ENCODE data around the gene DOCK9.

DOCK9 gene

GRCh38 chr13:98997738-98998641 is 20.1 kb upstream of the DOCK9 start:
- FAIRE-seq (no peak), DNase-seq (ENCODE audit: insufficient read length, low spot score) (peak; percentile 29)

- DNase-seq (ENCODE audit: insufficient read length, low spot score) (no peak), FAIRE-seq (no peak)
These were observed 19.3 kb upstream of the DOCK9 start for GRCh38 chr13:98997011-98997730.

GRCh38 chr13:98996046-98996445 is 18.2 kb upstream of the DOCK9 start:
- FAIRE-seq, result no peak

GRCh38 chr13:98994896-98995295 is 17.0 kb upstream of the DOCK9 start:
- no peak for DNase-seq (ENCODE audit: insufficient read length, low spot score)
- FAIRE-seq, result no peak

More at GRCh38 chr13:98996046-98996445, 18.2 kb upstream of the DOCK9 start:
- DNase-seq (ENCODE audit: insufficient read length, low spot score), result no peak

- DNase-seq (ENCODE audit: insufficient read length, low spot score) (no peak), FAIRE-seq (no peak)
These were observed 16.2 kb upstream of the DOCK9 start for GRCh38 chr13:98994080-98994479.

GRCh38 chr13:98992355-98992754 is 14.5 kb upstream of the DOCK9 start:
- FAIRE-seq, result no peak
- no peak for DNase-seq (ENCODE audit: insufficient read length, low spot score)

- DNase-seq (ENCODE audit: insufficient read length, low spot score) (no peak), FAIRE-seq (no peak)
These were observed 12.8 kb upstream of the DOCK9 start for GRCh38 chr13:98990701-98991100.

GRCh38 chr13:98989469-98990235 is 11.8 kb upstream of the DOCK9 start:
- no peak for DNase-seq (ENCODE audit: insufficient read length, low spot score)
- no peak for FAIRE-seq

- DNase-seq (ENCODE audit: insufficient read length, low spot score), result no peak
- FAIRE-seq, result no peak
These were observed 10.9 kb upstream of the DOCK9 start for GRCh38 chr13:98988780-98989179.

- FAIRE-seq (no peak), DNase-seq (ENCODE audit: insufficient read length, low spot score) (no peak)
These were observed 10.4 kb upstream of the DOCK9 start for GRCh38 chr13:98988277-98988676.

- DNase-seq (ENCODE audit: insufficient read length, low spot score) (no peak), FAIRE-seq (no peak)
These were observed 9.4 kb upstream of the DOCK9 start for GRCh38 chr13:98987275-98987674.

GRCh38 chr13:98986226-98986846 is 8.5 kb upstream of the DOCK9 start:
- FAIRE-seq, result no peak
- DNase-seq (ENCODE audit: insufficient read length, low spot score), result no peak

- FAIRE-seq (no peak), DNase-seq (ENCODE audit: insufficient read length, low spot score) (no peak)
These were observed 7.7 kb upstream of the DOCK9 start for GRCh38 chr13:98985591-98985990.

- no peak for FAIRE-seq
These were observed 7.1 kb upstream of the DOCK9 start for GRCh38 chr13:98984983-98985382.

GRCh38 chr13:98984118-98984517 is 6.3 kb upstream of the DOCK9 start:
- FAIRE-seq, result no peak
- no peak for DNase-seq (ENCODE audit: insufficient read length, low spot score)

More at GRCh38 chr13:98984983-98985382, 7.1 kb upstream of the DOCK9 start:
- DNase-seq (ENCODE audit: insufficient read length, low spot score), result no peak

GRCh38 chr13:98983182-98983581 is 5.3 kb upstream of the DOCK9 start:
- no peak for FAIRE-seq
- no peak for DNase-seq (ENCODE audit: insufficient read length, low spot score)

- no peak for DNase-seq (ENCODE audit: insufficient read length, low spot score)
- FAIRE-seq, result no peak
These were observed 3.7 kb upstream of the DOCK9 start for GRCh38 chr13:98981369-98982080.

- DNase-seq (ENCODE audit: insufficient read length, low spot score), result no peak
- FAIRE-seq, result no peak
These were observed 1.3 kb upstream of the DOCK9 start for GRCh38 chr13:98979012-98979660.

- FAIRE-seq, result no peak
These were observed 416 bp upstream of the DOCK9 start for GRCh38 chr13:98978280-98978679.

GRCh38 chr13:98976941-98977340 is 923 bp downstream of the DOCK9 start:
- DNase-seq (ENCODE audit: insufficient read length, low spot score), result no peak
- FAIRE-seq, result no peak

More at GRCh38 chr13:98978280-98978679, 416 bp upstream of the DOCK9 start:
- peak; percentile 41 for DNase-seq (ENCODE audit: insufficient read length, low spot score)

Measured in HTR-8/SVneo (cell line).